GM23248 (cell line): ENCODE data around the gene CNTN1. TPM values are rescaled to one million over a fixed set of nuclear protein-coding genes. Genes with fewer than 3 reads are reported as not detected.
"Not testable (repeated sequence)": the region's sequence is repeated elsewhere in the genome, so short reads cannot be mapped to it uniquely, and the experiment has no call there.

Experiments used
- DNase-seq: peaks from one replicate; pipeline ENCODE4 v3.0.0-alpha.2; 2015
- H2AFZ ChIP-seq: fragments of 200-600 bp; sonication (generic); 2 replicates; pipeline ENCODE4 v1.6.1; 2016; ENCODE audit warnings: antibody characterized with exemption
- H3F3A ChIP-seq: fragments of 200-600 bp; sonication (generic); 2 replicates; pipeline ENCODE4 v1.6.1; 2016; ENCODE audit warnings: mild to moderate bottlenecking, antibody characterized with exemption, mixed run types; ENCODE audit not compliant: insufficient read depth
- H3K27ac ChIP-seq: fragments of 200-600 bp; sonication (generic); 2 replicates; pipeline ENCODE4 v1.5.1; 2016; ENCODE audit warnings: mild to moderate bottlenecking
- H3K27me3 ChIP-seq: fragments of 200-600 bp; sonication (generic); replicated peaks from 2 replicates; pipeline ENCODE4 v1.6.1; 2016; ENCODE audit warnings: mild to moderate bottlenecking; ENCODE audit not compliant: insufficient read depth
- H3K36me3 ChIP-seq: fragments of 200-600 bp; sonication (generic); 2 replicates; pipeline ENCODE4 v1.6.1; 2016; ENCODE audit warnings: low read depth, mild to moderate bottlenecking
- H3K4me1 ChIP-seq: fragments of 200-600 bp; sonication (generic); 2 replicates; pipeline ENCODE4 v1.6.1; 2016; ENCODE audit warnings: mild to moderate bottlenecking; ENCODE audit not compliant: insufficient read depth
- H3K4me2 ChIP-seq: fragments of 200-600 bp; sonication (generic); one replicate; pipeline ENCODE4 v1.6.1; 2016; ENCODE audit warnings: mild to moderate bottlenecking; ENCODE audit not compliant: unreplicated experiment
- H3K4me3 ChIP-seq: fragments of 200-600 bp; sonication (generic); 2 replicates; pipeline ENCODE4 v1.5.1; 2016; ENCODE audit warnings: mild to moderate bottlenecking
- H3K79me2 ChIP-seq: fragments of 200-600 bp; sonication (generic); 2 replicates; pipeline ENCODE4 v1.6.1; 2016; ENCODE audit warnings: mild to moderate bottlenecking; ENCODE audit not compliant: insufficient read depth
- H3K9ac ChIP-seq: fragments of 200-600 bp; sonication (generic); 2 replicates; pipeline ENCODE4 v1.6.1; 2016; ENCODE audit warnings: mild to moderate bottlenecking
- H3K9me2 ChIP-seq: fragments of 200-600 bp; sonication (generic); 2 replicates; pipeline ENCODE4 v1.6.1; 2016; ENCODE audit warnings: mixed run types, mild to moderate bottlenecking, moderate library complexity; ENCODE audit not compliant: insufficient read depth
- H3K9me3 ChIP-seq: fragments of 200-600 bp; sonication (generic); one replicate; pipeline ENCODE4 v1.6.1; 2017; ENCODE audit warnings: low read depth
- H4K20me1 ChIP-seq: fragments of 200-600 bp; sonication (generic); 2 replicates; pipeline ENCODE4 v1.6.0; 2016; ENCODE audit not compliant: insufficient read depth
- EZH2 ChIP-seq: fragments of 200-600 bp; sonication (generic); IDR thresholded peaks from 2 replicates; pipeline ENCODE4 v1.6.1; 2018; ENCODE audit warnings: antibody characterized with exemption, mild to moderate bottlenecking; ENCODE audit not compliant: insufficient read depth, poor library complexity, severe bottlenecking
- EZH2phosphoT487 ChIP-seq: fragments of 200-600 bp; sonication (generic); IDR thresholded peaks from 2 replicates; pipeline ENCODE4 v1.6.1; 2018; ENCODE audit warnings: antibody characterized with exemption, moderate library complexity, mild to moderate bottlenecking, low read depth; ENCODE audit not compliant: insufficient read depth
- WGBS, 2 experiments: methylation state at CpG; one replicate each; pipeline ENCODE4 v1.1.6; 2015 to 2017; ENCODE audit warnings: low lambda C conversion rate in 2 of 2, low coverage in 1 of 2; ENCODE audit errors: missing lambda C conversion rate in 2 of 2; 5-methylcytosine and 5-hydroxymethylcytosine counted together
- in situ Hi-C: fragments of 300-500 bp; cut with MboI; formaldehyde crosslinking; loops from 2 replicates; pipeline ENCODE4 v1.15.0; 2020
- polyA plus RNA-seq: library from polyadenylated mRNA; unstranded; fragments of >200 nt; fragmentation: Nextera tagmentation; extraction: Ambion mirVana; gene quantifications from 2 replicates; pipeline ENCODE4 v1.2.1, GENCODE V29; 2016
- total RNA-seq: library from RNA; depleted of rRNA; stranded (reverse); fragments of >200 nt; shearing (Covaris generic); gene quantifications from 2 replicates; pipeline ENCODE4 v1.2.3, GENCODE V29; 2014

Gene CNTN1
- total and polyA plus RNA-seq, 2 experiments from 2014 or later, result 0.32 to 0.36 TPM

DNA sequence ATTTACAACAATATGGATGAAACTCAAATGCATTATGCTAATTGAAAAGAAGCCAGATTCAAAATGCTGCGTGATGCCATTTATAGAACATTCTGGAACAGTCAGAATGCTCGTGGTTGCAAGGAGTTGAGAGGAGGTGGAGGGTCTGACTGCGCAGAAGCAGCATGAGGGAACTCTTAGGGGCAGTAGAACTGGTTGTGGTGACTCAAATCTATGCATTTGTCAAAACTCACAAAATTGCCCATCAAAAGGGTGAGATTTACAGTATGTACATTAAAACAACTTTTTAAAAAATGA, 382.2 kb downstream of the CNTN1 start:
- Histone ChIP-seq H3F3A (no peaks in the 10 kb centered on the region), H3K36me3 (no peaks in the 10 kb centered on the region), H3K9me3 (no peaks in the 10 kb centered on the region), H3K27ac (no peak overlapping the region), H4K20me1 (no peaks in the 10 kb centered on the region), H3K79me2 (no peaks in the 10 kb centered on the region), H3K4me2 (no peak overlapping the region), H3K4me3 (no peak overlapping the region), H3K4me1 (no peaks in the 10 kb centered on the region), H2AFZ (no peak overlapping the region), H3K9me2 (no peaks in the 10 kb centered on the region), H3K27me3 (no peaks in the 10 kb centered on the region), H3K9ac (no peak overlapping the region)
- no peak for TF ChIP-seq EZH2phosphoT487
- no peak for TF ChIP-seq EZH2
- 26 to 31% methylated on average over 3 of the region's 3 CpGs for WGBS, 2 experiments
- in situ Hi-C loops, result no loop called here
- no peak for DNase-seq

DNA sequence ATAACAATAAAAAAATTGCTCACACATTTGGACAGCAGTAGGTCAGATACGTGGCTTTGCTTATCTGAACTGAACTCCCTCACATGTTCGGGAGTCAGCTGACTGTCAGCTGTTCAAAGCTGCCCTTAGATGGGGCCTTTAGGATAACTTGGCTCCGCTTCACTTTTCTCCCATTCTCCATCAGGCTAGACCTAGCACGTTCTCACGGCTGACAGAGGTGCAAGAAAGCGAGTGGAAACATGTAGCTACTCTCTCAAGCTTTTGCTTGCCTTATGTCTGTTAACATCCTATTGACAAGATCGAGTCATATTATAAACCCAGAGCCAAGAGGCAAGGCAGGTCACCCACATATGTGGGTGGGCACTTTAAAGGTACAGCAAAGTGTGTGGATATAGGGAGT, 383.9 kb downstream of the CNTN1 start:
- H3K4me2 ChIP-seq, result no peak overlapping the region
- 27 to 28% methylated on average over 7 of the region's 7 CpGs for WGBS, 2 experiments
- H3K9ac ChIP-seq, result no peak overlapping the region

DNA sequence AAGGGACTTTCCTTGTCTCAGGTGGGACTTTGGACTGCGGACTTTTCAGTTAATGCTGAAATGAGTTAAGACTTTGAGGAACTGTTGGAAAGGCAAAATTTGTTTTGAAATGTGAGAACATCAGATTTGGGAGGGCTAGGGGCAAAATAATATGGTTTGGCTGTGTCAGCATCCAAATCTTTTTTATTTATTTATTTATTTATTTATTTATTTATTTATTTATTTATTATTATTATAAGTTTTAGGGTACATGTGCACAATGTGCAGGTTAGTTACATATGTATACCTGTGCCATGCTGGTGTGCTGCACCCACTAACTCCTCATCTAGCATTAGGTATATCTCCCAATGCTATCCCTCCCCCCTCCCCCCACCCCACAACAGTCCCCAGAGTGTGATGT, 389.0 kb downstream of the CNTN1 start:
- H3K79me2 ChIP-seq, H3F3A ChIP-seq, H3K36me3 ChIP-seq, H3K27me3 ChIP-seq, H2AFZ ChIP-seq, H3K9me3 ChIP-seq, in situ Hi-C loops, H3K27ac ChIP-seq, DNase-seq, H4K20me1 ChIP-seq, H3K9me2 ChIP-seq, H3K4me3 ChIP-seq, H3K4me2 ChIP-seq, H3K4me1 ChIP-seq, H3K9ac ChIP-seq: not testable (repeated sequence)
- 28 to 37% methylated on average over 1 of the region's 1 CpG for WGBS, 2 experiments

More for the DNA sequence above, 383.9 kb downstream of the CNTN1 start:
- H3F3A ChIP-seq, result no peaks in the 10 kb centered on the region
- no peaks in the 10 kb centered on the region for H3K79me2 ChIP-seq
- no peak overlapping the region for H3K27ac ChIP-seq
- H3K36me3 ChIP-seq, result no peaks in the 10 kb centered on the region
- H3K9me2 ChIP-seq, result no peaks in the 10 kb centered on the region
- in situ Hi-C loops, result no loop called here
- no peaks in the 10 kb centered on the region for H3K9me3 ChIP-seq
- DNase-seq, result no peak
- no peaks in the 10 kb centered on the region for H3K4me1 ChIP-seq
- H3K27me3 ChIP-seq, result no peaks in the 10 kb centered on the region
- no peak overlapping the region for H2AFZ ChIP-seq
- H4K20me1 ChIP-seq, result no peaks in the 10 kb centered on the region
- H3K4me3 ChIP-seq, result no peak overlapping the region
- TF ChIP-seq EZH2 (no peak), EZH2phosphoT487 (no peak)

DNA sequence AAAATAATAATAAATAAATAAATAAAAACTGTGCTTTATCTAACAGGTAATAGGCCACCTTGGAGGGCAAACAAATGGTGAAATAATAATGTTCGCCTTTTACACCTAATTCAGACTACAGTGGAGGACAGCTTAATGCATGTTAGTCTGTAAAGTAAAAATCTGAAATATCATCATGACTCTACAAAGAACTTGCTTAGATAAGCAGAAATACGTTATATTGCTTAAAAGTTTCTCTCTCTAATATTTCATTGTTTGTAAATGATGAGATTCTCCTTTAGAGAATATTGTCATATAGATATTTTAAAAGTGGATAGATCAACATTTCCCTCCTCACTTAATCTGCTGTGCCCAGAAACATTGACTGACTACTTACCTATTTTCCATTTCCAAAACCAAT, 397.2 kb downstream of the CNTN1 start:
- Histone ChIP-seq H4K20me1 (no peaks in the 10 kb centered on the region), H3K79me2 (no peaks in the 10 kb centered on the region), H3K9me3 (no peaks in the 10 kb centered on the region), H3K27ac (no peak overlapping the region), H3F3A (no peaks in the 10 kb centered on the region), H3K9ac (no peak overlapping the region), H3K27me3 (no peaks in the 10 kb centered on the region), H3K4me2 (no peak overlapping the region), H3K9me2 (no peaks in the 10 kb centered on the region), H3K4me1 (no peaks in the 10 kb centered on the region), H2AFZ (no peak overlapping the region), H3K4me3 (no peak overlapping the region), H3K36me3 (no peaks in the 10 kb centered on the region)
- 22 to 24% methylated on average over 2 of the region's 2 CpGs for whole genome bisulfite sequencing, 2 experiments
- TF ChIP-seq EZH2 (no peak), EZH2phosphoT487 (no peak)
- no peak for DNase-seq
- in situ Hi-C loops, result no loop called here

DNA sequence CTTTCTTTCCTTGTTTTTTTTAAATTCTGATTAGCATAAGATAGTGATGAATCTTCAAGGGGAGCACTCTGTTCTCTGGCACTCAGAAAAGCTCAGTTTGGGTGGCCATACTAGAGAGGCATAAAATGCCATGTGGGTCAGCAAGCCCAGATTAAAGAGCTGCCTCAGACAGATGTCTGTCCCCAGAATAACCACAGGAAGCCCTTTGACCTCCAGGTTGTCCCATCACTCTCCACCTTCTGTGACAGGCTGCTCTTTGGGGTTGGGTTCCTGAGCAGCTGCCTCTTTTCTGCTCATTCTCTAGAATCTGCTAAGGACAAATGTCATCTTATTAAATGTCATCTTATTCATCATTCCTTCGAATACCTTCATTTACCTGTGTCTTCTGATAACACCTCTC, 399.9 kb downstream of the CNTN1 start:
- H3K9me3 ChIP-seq, result no peaks in the 10 kb centered on the region
- no peaks in the 10 kb centered on the region for H3K4me1 ChIP-seq
- no peaks in the 10 kb centered on the region for H3K36me3 ChIP-seq
- 0 to 4% methylated on average over 1 of the region's 1 CpG for WGBS, 2 experiments
- no peak for TF ChIP-seq EZH2
- no peak for TF ChIP-seq EZH2phosphoT487
- no peak overlapping the region for H3K27ac ChIP-seq
- H3K79me2 ChIP-seq, result no peaks in the 10 kb centered on the region
- H3K4me3 ChIP-seq, result no peak overlapping the region
- DNase-seq, result no peak
- in situ Hi-C loops, result no loop called here
- no peaks in the 10 kb centered on the region for H3K9me2 ChIP-seq
- H3F3A ChIP-seq, result no peaks in the 10 kb centered on the region
- no peak overlapping the region for H2AFZ ChIP-seq
- no peak overlapping the region for H3K9ac ChIP-seq
- no peak overlapping the region for H3K4me2 ChIP-seq
- no peaks in the 10 kb centered on the region for H4K20me1 ChIP-seq
- H3K27me3 ChIP-seq, result no peaks in the 10 kb centered on the region
